ENCODE data around the gene ISG20L2.

The ISG20L2 gene

DNA sequence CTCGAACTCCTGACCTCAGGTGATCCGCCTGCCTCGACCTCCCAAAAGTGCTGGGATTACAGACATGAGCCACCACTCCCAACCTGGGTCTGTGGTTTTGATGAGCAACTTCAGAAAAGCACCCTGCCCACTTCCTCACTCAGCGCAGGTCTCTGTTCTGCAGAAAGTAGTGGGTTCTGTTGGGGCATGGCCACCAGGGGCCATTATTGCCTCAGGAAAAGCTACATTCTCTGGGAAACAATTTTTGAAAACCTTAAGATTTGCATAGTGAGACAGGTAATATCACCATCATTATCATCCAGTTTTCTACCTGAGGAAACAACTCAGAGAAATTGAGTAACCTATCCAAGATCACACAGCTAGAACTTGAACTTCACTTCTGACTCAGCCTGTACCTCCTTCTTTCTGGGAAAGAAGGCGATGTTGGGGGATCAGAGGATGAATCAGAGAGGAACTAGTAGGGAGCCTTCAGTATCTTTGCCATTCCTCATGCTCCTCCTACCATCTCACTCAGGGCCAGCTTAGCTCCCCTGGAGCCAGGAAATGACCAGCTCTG, 44.3 kb downstream of the ISG20L2 start:
- DNase-seq = no peak

DNA sequence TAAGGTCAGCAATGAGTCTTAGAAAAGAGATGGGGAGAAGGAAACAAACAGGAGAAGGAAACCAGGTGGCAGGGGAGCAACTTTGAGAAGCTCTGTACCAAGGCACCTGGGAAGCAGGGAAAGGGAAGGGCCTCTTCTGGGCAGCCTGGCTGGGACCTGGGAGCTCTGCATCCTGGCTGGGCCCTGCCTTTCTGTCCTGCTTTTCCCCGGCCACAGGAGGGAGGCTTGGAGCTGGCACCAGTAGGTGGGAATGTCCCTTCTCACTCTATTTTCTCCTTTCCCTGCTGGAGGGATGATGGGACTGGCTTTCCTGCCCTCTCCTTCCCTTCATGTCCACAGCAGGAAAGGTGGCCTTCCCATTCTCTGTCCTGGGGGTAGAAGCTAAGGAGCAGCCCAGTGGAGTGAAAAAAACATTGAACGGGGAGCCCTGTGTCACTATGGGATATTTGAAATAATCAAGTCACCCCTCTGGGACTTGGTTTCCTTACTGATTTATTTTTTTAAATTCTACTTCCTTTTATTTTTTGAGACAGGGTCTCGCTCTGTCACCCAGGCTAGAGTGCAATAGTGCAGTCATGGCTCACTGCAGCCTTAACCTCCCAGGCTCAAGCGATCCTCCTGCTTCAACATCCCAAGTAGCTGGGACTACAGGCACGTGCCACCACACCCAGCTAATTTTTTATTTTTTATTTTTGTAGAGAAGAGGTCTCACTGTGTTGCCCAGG, 46.2 kb downstream of the ISG20L2 start:
- DNase-seq = no peak

DNA sequence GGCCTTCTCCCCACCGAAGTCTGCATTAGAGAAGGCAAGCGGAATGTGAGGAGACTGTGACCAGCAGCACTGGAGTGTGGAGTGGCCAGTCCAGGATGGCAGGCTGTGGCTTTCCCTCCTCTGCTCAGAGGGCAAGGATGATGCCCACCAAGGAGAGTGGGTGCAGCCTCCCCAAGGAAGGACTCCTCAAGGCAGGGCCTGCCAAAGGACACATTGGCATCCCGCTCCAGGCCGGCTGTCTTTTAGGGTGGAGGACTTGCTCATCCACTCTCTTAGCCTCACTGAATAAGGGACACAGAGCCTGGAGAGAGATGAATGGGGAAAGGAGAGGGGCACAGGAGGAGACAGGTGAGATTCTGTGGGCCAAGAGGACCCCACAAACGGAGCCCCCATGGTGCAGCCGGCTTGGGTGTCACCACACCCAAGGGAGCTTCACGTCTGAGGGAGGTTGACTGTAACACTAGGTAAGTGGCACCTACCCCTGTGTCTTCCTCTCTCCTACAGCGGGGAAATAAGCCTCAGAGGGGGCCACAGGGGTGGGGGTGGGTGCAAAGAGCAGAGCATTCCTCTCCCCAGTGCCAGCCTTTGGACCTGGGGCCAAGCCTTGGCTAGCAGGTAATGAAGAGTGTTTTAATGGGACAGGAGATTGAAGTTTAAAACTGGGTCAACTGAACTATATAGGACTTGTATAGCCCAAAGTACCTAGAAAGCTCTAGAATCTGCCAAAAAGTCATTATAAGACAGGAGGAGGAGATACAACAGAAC, 47.2 kb downstream of the ISG20L2 start:
- DNase-seq = no peak

DNA sequence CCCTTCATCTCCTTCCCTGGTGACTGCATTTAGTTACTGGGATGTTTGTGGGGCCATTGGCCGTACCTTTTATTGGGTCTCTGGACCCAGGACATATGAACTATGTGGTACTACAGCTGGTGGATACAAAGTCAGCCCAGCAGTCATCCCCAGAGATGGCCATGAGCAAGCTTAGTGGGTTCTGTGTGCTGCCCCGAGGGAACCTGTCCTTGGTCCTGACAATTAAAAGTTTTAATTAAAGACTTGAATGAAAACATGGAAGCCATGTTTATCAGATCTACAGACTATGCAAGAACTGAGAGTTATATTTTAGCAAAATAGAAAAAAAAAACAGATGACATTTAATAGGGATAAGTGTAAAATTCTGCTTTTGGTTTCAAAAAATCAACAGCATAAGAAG, 48.5 kb downstream of the ISG20L2 start:
- DNase-seq = no peak

DNA sequence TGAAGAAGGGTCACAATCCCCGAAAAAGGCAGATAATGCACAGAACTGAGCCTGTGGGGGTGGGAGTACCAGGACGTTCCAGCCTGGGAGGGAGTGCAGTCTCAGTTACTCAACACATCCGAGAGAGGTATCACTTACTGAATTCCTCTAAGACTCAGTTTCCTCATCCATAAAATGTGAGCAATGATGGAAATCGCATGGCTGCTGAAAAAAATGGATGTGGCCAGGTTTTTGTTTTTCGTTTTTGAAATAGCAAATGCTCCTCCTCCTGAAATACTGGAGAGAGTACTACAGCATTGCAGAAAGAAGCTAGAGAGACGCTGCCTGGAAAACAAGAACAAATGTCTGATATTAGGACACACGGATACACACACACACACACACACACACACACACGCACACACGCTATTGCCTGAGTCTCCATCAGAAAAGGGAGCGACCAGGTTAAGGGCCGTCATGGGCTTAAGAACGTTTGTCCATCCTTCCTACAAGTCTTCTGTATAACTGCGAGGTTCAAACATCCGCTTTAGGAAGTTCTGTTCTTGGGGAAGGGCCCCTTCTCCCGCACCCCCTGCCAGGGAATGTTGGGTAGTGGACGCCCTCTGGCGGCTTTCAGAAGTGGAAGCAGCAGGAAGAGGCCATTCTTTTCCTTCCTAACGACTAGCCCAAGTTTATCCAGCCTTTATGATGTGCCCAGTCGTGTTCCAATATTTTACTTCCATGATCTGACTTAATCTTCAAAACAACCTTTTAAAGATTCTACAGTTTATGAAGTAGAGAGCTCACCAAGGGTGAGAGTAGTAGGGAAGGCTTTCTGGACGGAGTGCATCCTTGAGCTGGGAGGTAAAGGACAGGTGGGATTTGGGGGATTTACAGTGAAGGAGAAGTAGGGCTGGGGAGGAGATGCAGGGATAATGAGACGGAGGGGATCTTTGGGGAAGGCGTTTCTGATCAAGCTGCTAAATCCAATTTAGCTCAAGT, 50.7 kb downstream of the ISG20L2 start:
- peak; percentile 80 for DNase-seq

DNA sequence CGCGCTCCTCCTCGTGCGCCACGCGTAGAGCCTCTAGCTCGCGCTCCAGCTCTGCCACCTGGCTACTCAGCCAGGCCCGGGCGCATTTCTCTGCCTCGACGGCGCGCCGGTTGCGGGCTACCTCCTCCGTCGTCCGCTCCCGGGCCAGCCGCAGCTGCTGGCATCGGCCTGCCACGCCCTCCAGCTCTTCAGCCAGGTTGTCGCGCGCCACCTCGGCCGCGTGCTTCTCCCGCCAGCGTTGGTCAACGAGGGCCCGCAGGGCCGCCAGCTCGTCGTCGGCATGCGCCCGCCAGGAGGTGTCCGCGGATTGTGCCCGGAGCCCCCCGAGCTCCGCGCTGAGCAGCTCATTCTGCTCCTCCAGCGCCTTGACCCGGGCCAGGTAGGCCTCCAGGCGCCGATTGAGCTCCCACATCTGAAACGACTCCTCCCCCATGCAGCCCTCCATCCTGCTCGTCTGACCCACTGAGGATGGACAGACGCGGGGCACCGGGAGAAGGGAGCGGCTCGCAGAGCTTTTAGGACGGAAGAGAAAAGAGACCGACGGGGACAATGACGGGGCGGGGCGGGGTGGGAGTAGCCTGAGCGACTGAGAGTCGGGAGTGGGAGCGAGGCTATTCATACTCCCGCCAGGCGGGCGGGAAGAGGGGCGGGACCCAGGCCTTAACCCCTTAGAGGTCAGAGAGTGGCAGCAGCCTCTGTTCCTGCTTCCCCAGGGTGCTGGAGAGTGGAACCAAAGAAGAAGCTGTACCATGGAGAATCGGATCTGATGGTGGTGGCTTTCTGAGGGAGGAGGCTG, 51.5 kb downstream of the ISG20L2 start, which contains the start of gene NES:
Gene NES (minus strand): TSS at position 588 of the 796 bp plus-strand sequence. CDS start 143 bp downstream, at position 445.
- peak; percentile 37 for DNase-seq

DNA sequence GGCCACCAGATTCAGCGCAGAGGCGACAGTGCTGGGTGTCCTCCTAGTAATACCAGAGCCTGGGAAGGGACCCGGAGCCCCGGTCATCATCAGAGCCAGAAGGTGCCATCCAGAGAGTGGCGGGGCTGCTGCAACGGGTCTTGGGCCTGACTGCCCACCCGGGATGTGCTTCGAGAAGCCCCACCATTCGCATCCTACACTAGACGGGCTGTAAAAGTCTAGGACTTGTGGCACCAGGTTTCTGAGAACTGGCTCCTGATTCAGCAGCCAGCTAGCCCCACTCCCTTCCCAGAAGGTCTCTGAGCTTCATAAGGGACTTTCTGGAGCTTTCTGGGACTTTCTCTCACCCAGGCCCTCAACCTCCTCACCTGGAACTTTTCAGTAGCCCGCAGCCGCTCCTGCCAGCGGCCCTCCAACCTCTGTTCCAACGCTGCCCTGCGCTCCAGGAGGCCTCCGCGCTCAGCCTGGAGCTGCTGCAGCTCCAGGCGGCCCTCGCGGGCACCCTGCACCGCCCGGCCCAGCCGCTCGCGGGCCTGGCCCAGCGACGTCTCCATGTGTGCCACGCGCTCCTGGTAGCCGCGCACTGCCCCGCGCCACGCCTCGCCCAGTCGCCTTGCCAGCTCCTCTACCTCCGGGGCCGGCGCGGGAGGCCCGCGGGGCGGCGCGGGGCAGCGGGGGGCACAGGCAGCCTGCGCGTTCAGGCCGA, 52.3 kb downstream of the ISG20L2 start:
- no peak for DNase-seq

DNA sequence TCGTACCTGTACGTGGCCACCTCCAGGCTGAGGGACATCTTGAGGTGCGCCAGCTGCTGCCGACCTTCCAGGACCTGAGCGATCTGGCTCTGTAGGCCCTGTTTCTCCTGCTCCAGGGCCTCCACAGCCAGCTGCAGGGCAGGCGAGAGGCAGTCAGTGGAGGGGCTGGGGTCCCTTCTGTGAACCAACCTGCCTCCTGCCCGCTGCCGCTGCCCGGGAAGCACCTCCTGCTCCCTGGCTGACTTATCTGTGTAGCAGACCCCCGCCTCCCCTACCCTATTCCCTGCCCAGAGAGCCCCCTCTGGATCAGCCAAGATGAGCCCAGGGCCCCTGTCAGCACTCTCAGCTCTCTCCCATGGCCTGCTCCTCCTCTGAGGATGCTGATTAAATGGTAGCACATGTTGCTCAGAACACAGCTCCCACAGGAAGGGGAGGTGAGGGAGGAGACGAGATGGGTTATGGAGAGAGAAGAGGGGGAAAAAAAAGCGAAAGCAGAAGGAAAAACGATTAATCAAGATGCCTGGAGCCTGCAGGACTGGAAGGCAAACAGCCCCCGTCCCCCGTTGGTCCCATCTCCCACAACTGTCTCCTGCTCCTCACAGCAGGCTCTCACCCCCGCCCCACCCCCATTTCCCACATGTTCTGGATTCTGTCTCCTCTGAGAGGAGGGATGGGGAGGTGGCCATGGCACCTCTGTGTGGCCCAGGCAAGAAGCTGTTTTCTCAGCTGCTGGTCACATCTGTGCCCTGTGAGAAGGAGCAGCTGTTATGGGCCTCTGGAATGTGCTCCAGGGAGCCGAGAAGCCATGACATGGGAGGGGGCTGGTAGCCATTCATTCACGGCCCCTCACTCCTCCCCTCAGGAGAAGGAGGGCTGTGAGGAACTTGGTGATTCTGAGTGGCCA, 53.1 kb downstream of the ISG20L2 start:
- DNase-seq = no peak

DNA sequence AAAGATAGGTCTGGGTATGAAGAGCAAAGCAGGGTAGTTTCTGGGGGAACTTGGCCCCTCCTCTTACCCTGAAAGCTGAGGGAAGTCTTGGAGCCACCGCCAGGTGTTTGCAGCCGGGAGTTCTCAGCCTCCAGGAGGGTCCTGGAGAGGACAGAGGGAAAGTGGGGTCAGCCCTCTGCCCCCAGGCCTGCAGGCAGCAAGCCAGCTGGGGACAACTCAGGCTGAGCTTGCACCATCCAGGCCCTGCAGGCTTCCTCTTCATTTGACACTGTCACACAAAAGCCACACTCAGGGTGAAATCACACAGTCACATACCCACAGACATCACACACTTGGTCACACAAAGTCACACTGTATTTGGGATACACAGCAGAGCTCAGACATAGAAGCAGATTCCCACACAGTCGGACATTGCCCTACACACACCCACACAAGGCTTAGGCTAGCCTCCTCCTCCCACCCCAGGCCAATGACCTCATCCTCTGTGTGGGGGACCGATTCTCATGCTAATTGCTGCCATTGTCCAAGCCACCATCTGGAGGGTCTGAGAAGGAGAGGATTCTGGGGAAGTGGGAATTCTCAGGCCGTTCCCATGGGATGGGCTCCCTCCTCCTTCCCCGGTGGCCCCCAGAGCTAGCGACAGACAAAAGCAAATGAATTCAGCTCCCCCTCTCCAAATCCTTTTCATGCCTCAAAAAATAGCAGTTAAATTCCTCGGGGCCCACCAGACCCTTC, 55.0 kb downstream of the ISG20L2 start:
- peak; percentile 34 for DNase-seq

Data from midbrain (tissue), 1 donor.